GM19395 (cell line): ENCODE data around the gene MPHOSPH6.
A peak's percentile ranks its signal among the peaks of the same experiment; 100 is the strongest.
"Not testable (repeated sequence)": the region's sequence is repeated elsewhere in the genome, so short reads cannot be mapped to it uniquely, and the experiment has no call there.

Experiments used
- ATAC-seq: cut with Tn5 transposase; IDR thresholded peaks from one replicate; pipeline ENCODE4 v1.9.1; 2021; ENCODE audit warnings: mild to moderate bottlenecking, moderate library complexity; ENCODE audit not compliant: unreplicated experiment

MPHOSPH6 gene

GRCh38 chr16:82169861-82170845 lies at the start of gene MPHOSPH6:
MPHOSPH6 (minus strand) TSS chr16:82170224; CDS start chr16:82170175, 49 bp downstream.
- peak; percentile 91 for ATAC-seq

GRCh38 chr16:82219298-82219697 lies 49.3 kb upstream of the MPHOSPH6 start:
- no peak for ATAC-seq

GRCh38 chr16:82209314-82209713 lies 39.3 kb upstream of the MPHOSPH6 start:
- ATAC-seq, result not testable (repeated sequence)

- no peak for ATAC-seq
Measured at GRCh38 chr16:82203198-82203597, 33.2 kb upstream of the MPHOSPH6 start.

- ATAC-seq, result no peak
Measured at GRCh38 chr16:82201926-82202325, 31.9 kb upstream of the MPHOSPH6 start.

- no peak for ATAC-seq
Measured at GRCh38 chr16:82201351-82201750, 31.3 kb upstream of the MPHOSPH6 start.

GRCh38 chr16:82199209-82199608 lies 29.2 kb upstream of the MPHOSPH6 start:
- no peak for ATAC-seq

GRCh38 chr16:82197540-82198240 lies 27.7 kb upstream of the MPHOSPH6 start:
- no peak for ATAC-seq

GRCh38 chr16:82195917-82196494 lies 26.0 kb upstream of the MPHOSPH6 start:
- no peak for ATAC-seq

GRCh38 chr16:82194086-82194485 lies 24.1 kb upstream of the MPHOSPH6 start:
- no peak for ATAC-seq

GRCh38 chr16:82192665-82193064 lies 22.6 kb upstream of the MPHOSPH6 start:
- no peak for ATAC-seq

GRCh38 chr16:82190386-82190785 lies 20.4 kb upstream of the MPHOSPH6 start:
- no peak for ATAC-seq

GRCh38 chr16:82187829-82188228 lies 17.8 kb upstream of the MPHOSPH6 start:
- ATAC-seq, result no peak

GRCh38 chr16:82185012-82185411 lies 15.0 kb upstream of the MPHOSPH6 start:
- ATAC-seq, result no peak

- no peak for ATAC-seq
Measured at GRCh38 chr16:82184213-82184612, 14.2 kb upstream of the MPHOSPH6 start.

GRCh38 chr16:82183004-82183397 lies 13.0 kb upstream of the MPHOSPH6 start:
- ATAC-seq, result no peak

- no peak for ATAC-seq
Measured at GRCh38 chr16:82182266-82183003, 12.4 kb upstream of the MPHOSPH6 start.

GRCh38 chr16:82181461-82182185 lies 11.6 kb upstream of the MPHOSPH6 start:
- no peak for ATAC-seq

- no peak for ATAC-seq
Measured at GRCh38 chr16:82178352-82178751, 8.3 kb upstream of the MPHOSPH6 start.

- no peak for ATAC-seq
Measured at GRCh38 chr16:82177555-82177954, 7.5 kb upstream of the MPHOSPH6 start.
